ENCODE measurements around the gene HADHB. TPM values are rescaled to one million over a fixed set of nuclear protein-coding genes. Genes with fewer than 3 reads are reported as not detected.
A peak's percentile ranks its signal among the peaks of the same experiment; 100 is the strongest.
"Not testable (repeated sequence)": the region's sequence is repeated elsewhere in the genome, so short reads cannot be mapped to it uniquely, and the experiment has no call there.

Gene HADHB
- total RNA-seq, 1 donor from 2014 or later: 105 TPM

DNA sequence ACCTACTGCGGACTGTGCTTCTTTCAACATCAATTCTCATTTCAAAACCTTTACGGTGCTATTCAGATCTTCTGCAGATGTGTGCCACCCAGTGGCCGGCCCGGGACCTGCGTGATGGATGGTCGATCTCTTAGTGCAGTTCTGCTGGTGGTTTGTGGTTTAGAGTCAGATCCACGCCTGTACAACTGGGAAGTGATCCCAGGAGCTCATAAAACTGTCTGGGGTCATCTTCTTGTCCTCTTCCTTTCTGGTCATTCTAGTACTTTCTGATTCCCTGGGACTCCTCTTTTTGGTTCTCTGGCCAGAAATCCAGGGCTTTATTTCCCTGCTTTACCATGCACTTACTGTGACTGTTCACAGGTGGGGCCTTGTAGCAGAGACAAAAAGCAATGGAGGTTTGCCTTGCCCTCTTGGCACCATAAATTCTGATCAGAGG, 85.4 kb downstream of the HADHB start:
- no peaks in the 10 kb centered on the region for H3K27me3 ChIP-seq (ENCODE audit: control insufficient read depth, insufficient read depth, low read length)
- peak; percentile 69 for DNase-seq (ENCODE audit: low read depth)
- no peaks in the 10 kb centered on the region for H3K36me3 ChIP-seq (ENCODE audit: control insufficient read depth, insufficient read depth, low read length)
- FAIRE-seq: no peak
- TF ChIP-seq, protein P1, sequence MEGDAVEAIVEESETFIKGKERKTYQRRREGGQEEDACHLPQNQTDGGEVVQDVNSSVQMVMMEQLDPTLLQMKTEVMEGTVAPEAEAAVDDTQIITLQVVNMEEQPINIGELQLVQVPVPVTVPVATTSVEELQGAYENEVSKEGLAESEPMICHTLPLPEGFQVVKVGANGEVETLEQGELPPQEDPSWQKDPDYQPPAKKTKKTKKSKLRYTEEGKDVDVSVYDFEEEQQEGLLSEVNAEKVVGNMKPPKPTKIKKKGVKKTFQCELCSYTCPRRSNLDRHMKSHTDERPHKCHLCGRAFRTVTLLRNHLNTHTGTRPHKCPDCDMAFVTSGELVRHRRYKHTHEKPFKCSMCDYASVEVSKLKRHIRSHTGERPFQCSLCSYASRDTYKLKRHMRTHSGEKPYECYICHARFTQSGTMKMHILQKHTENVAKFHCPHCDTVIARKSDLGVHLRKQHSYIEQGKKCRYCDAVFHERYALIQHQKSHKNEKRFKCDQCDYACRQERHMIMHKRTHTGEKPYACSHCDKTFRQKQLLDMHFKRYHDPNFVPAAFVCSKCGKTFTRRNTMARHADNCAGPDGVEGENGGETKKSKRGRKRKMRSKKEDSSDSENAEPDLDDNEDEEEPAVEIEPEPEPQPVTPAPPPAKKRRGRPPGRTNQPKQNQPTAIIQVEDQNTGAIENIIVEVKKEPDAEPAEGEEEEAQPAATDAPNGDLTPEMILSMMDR (IDR thresholded peaks at IDR 0.05; ENCODE audit: insufficient read depth, low read length, severe bottlenecking): peak; percentile 86
- H3K4me3 ChIP-seq (ENCODE audit: low read depth, low read length): no peak overlapping the region

- Histone ChIP-seq H3K27me3 (ENCODE audit: control insufficient read depth, insufficient read depth, low read length) (no peaks in the 10 kb centered on the region), H3K4me3 (ENCODE audit: low read depth, low read length) (no peak overlapping the region), H3K36me3 (ENCODE audit: control insufficient read depth, insufficient read depth, low read length) (no peaks in the 10 kb centered on the region)
- TF ChIP-seq, protein P1 (IDR thresholded peaks at IDR 0.05; ENCODE audit: insufficient read depth, low read length, severe bottlenecking): no peak
- DNase-seq (ENCODE audit: low read depth) (no peak), FAIRE-seq (no peak)
These were observed 85.9 kb downstream of the HADHB start for GRCh38 chr2:26330604-26331003.

GRCh38 chr2:26331321-26331720, 86.6 kb downstream of the HADHB start:
- not testable (repeated sequence) for FAIRE-seq; H3K36me3 ChIP-seq (ENCODE audit: control insufficient read depth, insufficient read depth, low read length); H3K27me3 ChIP-seq (ENCODE audit: control insufficient read depth, insufficient read depth, low read length); DNase-seq (ENCODE audit: low read depth); H3K4me3 ChIP-seq (ENCODE audit: low read depth, low read length)

GRCh38 chr2:26333293-26333692, 88.6 kb downstream of the HADHB start:
- FAIRE-seq (no peak), DNase-seq (ENCODE audit: low read depth) (no peak)
- H3K36me3 ChIP-seq (ENCODE audit: control insufficient read depth, insufficient read depth, low read length): no peaks in the 10 kb centered on the region
- H3K27me3 ChIP-seq (ENCODE audit: control insufficient read depth, insufficient read depth, low read length): no peaks in the 10 kb centered on the region
- no peak overlapping the region for H3K4me3 ChIP-seq (ENCODE audit: low read depth, low read length)
- TF ChIP-seq, protein P1 (IDR thresholded peaks at IDR 0.05; ENCODE audit: insufficient read depth, low read length, severe bottlenecking): no peak

- DNase-seq (ENCODE audit: low read depth): no peak
- H3K27me3 ChIP-seq (ENCODE audit: control insufficient read depth, insufficient read depth, low read length): no peaks in the 10 kb centered on the region
- TF ChIP-seq, protein P1 (IDR thresholded peaks at IDR 0.05; ENCODE audit: insufficient read depth, low read length, severe bottlenecking): no peak
- H3K36me3 ChIP-seq (ENCODE audit: control insufficient read depth, insufficient read depth, low read length): no peaks in the 10 kb centered on the region
- H3K4me3 ChIP-seq (ENCODE audit: low read depth, low read length): no peak overlapping the region
- no peak for FAIRE-seq
These were observed 90.5 kb downstream of the HADHB start for GRCh38 chr2:26335231-26335630.

GRCh38 chr2:26336719-26337118, 92.0 kb downstream of the HADHB start:
- FAIRE-seq (no peak), DNase-seq (ENCODE audit: low read depth) (no peak)
- no peak overlapping the region for H3K4me3 ChIP-seq (ENCODE audit: low read depth, low read length)
- no peaks in the 10 kb centered on the region for H3K36me3 ChIP-seq (ENCODE audit: control insufficient read depth, insufficient read depth, low read length)
- TF ChIP-seq, protein P1 (IDR thresholded peaks at IDR 0.05; ENCODE audit: insufficient read depth, low read length, severe bottlenecking): no peak
- no peaks in the 10 kb centered on the region for H3K27me3 ChIP-seq (ENCODE audit: control insufficient read depth, insufficient read depth, low read length)
